Stomach (tissue), 4 donors: ENCODE results near the gene NDST1.

Experiments used
- EP300 ChIP-seq: sonication (generic); formaldehyde crosslinking; IDR thresholded peaks from one replicate; pipeline ENCODE4 v1.6.1; 2017; ENCODE audit warnings: antibody characterized with exemption
- POLR2A ChIP-seq, 4 donors: fragments of 450-650 bp; IDR thresholded peaks; one replicate each; pipeline ENCODE4 v1.6.1; 2016; ENCODE audit warnings: antibody characterized with exemption in 4 of 4, control low read depth in 2 of 4, mild to moderate bottlenecking in 1 of 4, moderate library complexity in 1 of 4
- POLR2AphosphoS5 ChIP-seq, 3 donors: sonication (generic); formaldehyde crosslinking; IDR thresholded peaks; one replicate each; pipeline ENCODE4 v1.6.1; 2016; ENCODE audit warnings: antibody characterized with exemption in 3 of 3
- TF ChIP-seq, protein P1 (sequence below), 7 experiments: fragments of 450-650 bp in 4 of 7; fragments of 200-600 bp in 3 of 7; sonication (generic) in 3 of 7; IDR thresholded peaks; one replicate each; pipeline ENCODE4 v1.5.1; 2016 to 2019; ENCODE audit warnings: antibody characterized with exemption in 7 of 7, control low read depth in 2 of 7, mild to moderate bottlenecking in 1 of 7

DNA sequence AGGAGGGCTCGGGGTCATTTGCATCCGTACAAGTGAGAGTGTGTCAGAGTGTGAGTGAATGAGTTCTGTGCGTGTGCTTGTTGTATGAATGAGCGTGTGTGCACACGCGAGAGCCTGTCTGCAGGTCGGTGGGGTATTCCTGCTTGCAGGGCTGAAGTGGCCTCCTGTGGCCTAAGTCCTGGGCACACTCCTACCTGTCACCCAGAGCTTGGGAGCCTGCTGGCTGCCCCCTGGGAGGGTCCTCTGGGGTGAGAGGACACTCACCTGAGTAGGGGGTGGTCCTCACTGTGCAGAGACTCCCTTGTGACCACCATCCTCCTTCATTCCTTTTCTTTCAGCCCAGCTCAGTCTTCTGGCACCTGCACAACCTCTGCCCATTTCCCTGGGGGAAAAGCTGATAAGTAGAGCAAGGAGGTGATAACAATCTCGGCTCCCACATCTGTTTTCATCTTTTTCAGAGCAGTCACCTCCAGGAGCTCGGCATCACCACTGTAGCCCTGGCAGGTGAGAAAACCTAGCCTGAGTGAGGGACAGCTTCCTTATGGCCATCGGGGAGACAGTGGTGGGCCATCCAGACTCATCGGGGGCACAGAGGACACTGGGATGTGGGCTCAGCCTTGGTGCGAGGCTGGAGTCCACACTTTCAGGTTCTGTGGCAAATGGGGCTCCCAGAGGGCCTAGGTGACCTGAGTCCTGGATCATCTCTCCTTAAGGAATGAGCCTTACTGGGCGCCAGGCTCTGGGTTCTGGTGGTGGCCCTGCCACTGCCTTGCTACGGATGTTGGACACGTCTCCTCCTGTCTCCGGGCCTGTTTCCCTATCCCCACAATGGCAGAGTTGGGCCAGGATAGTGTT, 93.8 kb downstream of the NDST1 start:
- TF ChIP-seq, protein P1, sequence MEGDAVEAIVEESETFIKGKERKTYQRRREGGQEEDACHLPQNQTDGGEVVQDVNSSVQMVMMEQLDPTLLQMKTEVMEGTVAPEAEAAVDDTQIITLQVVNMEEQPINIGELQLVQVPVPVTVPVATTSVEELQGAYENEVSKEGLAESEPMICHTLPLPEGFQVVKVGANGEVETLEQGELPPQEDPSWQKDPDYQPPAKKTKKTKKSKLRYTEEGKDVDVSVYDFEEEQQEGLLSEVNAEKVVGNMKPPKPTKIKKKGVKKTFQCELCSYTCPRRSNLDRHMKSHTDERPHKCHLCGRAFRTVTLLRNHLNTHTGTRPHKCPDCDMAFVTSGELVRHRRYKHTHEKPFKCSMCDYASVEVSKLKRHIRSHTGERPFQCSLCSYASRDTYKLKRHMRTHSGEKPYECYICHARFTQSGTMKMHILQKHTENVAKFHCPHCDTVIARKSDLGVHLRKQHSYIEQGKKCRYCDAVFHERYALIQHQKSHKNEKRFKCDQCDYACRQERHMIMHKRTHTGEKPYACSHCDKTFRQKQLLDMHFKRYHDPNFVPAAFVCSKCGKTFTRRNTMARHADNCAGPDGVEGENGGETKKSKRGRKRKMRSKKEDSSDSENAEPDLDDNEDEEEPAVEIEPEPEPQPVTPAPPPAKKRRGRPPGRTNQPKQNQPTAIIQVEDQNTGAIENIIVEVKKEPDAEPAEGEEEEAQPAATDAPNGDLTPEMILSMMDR (IDR thresholded peaks at IDR 0.05) = no peak
- TF ChIP-seq EP300 (no peak), POLR2AphosphoS5 (IDR thresholded peaks at IDR 0.05) (no peak), POLR2A (IDR thresholded peaks at IDR 0.05) (no peak)
